HEK293 (cell line): ENCODE results near the gene NXPH4.

Experiments
- ZNF274 ChIP-seq, 2 experiments: fragments of 200-500 bp in 1 of 2; fragments of 450-650 bp in 1 of 2; sonication (Bioruptor generic) in 1 of 2; formaldehyde crosslinking in 1 of 2; IDR thresholded peaks; 2 replicates each; pipeline versions ENCODE4 v1.5.1 to v1.6.1; 2014 to 2016; ENCODE audit warnings: borderline replicate concordance in 1 of 2, inconsistent platforms in 1 of 2, low read length in 1 of 2, missing biosample characterization in 1 of 2, missing genetic modification characterization in 1 of 2
- ZSCAN30 ChIP-seq: fragments of 450-650 bp; IDR thresholded peaks from 2 replicates; pipeline ENCODE4 v1.5.1; 2018; ENCODE audit warnings: missing biosample characterization, mild to moderate bottlenecking, missing genetic modification characterization, moderate library complexity
- TF ChIP-seq, protein P1 (sequence below): fragments of 450-650 bp; formaldehyde crosslinking; optimal IDR thresholded peaks from 2 replicates; pipeline ENCODE3; 2016; ENCODE audit warnings: missing biosample characterization, mild to moderate bottlenecking, missing genetic modification characterization
- TF ChIP-seq, protein P2 (sequence below): fragments of 450-650 bp; formaldehyde crosslinking; IDR thresholded peaks from 2 replicates; pipeline ENCODE4 v1.5.1; 2016; ENCODE audit warnings: missing biosample characterization, missing genetic modification characterization

DNA sequence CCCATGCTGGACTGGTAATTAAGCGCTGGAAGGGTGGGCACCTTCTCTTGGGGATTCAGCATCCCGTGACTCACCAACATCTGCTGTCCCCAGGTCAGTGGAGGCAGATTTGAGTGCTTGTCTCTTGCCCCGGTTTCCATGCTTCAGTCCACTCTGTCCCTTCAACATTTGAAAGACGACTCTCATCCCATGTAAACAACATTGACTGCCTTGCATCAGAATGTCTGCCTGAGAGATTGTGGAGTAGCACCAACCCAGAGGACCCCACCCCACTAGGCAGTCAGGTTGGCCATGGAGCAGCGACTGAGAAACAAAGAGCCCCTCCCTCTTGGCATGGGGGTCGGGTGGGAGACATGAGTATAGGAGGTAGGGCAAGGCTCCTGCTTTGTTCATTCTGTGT is 39.3 kb downstream of the NXPH4 start:
- TF ChIP-seq ZNF274 (IDR thresholded peaks at IDR 0.05; ENCODE audit: low read length) (no peak), ZNF274 (tag by site-specific recombination; IDR thresholded peaks at IDR 0.05; ENCODE audit: borderline replicate concordance) (no peak), ZSCAN30 (no peak)
- TF ChIP-seq, protein P1, sequence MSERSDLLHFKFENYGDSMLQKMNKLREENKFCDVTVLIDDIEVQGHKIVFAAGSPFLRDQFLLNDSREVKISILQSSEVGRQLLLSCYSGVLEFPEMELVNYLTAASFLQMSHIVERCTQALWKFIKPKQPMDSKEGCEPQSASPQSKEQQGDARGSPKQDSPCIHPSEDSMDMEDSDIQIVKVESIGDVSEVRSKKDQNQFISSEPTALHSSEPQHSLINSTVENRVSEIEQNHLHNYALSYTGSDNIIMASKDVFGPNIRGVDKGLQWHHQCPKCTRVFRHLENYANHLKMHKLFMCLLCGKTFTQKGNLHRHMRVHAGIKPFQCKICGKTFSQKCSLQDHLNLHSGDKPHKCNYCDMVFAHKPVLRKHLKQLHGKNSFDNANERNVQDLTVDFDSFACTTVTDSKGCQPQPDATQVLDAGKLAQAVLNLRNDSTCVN = no peak
- TF ChIP-seq, protein P2, sequence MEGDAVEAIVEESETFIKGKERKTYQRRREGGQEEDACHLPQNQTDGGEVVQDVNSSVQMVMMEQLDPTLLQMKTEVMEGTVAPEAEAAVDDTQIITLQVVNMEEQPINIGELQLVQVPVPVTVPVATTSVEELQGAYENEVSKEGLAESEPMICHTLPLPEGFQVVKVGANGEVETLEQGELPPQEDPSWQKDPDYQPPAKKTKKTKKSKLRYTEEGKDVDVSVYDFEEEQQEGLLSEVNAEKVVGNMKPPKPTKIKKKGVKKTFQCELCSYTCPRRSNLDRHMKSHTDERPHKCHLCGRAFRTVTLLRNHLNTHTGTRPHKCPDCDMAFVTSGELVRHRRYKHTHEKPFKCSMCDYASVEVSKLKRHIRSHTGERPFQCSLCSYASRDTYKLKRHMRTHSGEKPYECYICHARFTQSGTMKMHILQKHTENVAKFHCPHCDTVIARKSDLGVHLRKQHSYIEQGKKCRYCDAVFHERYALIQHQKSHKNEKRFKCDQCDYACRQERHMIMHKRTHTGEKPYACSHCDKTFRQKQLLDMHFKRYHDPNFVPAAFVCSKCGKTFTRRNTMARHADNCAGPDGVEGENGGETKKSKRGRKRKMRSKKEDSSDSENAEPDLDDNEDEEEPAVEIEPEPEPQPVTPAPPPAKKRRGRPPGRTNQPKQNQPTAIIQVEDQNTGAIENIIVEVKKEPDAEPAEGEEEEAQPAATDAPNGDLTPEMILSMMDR = no peak
